ENCODE measurements around the gene TIPARP.

DNA sequence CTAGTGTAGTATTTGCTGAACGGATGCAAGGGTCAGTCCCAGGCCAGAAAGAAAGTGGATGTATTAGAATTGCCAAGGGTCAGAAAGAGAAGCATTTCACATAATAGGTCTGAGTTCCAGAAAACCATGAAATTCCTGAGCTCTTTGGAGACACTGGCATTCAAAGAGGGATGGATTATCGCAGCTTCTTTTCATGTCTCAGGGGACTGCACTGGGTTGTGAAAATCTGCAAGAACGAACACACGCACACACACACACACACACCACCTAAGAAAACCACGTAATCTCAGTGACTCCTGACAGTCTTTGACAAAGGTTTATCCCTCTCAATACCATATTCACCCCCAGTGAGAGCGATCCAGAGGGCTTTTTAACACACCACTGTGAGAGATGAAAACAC lies 57.9 kb downstream of the TIPARP start:
- TF ChIP-seq, protein P1, sequence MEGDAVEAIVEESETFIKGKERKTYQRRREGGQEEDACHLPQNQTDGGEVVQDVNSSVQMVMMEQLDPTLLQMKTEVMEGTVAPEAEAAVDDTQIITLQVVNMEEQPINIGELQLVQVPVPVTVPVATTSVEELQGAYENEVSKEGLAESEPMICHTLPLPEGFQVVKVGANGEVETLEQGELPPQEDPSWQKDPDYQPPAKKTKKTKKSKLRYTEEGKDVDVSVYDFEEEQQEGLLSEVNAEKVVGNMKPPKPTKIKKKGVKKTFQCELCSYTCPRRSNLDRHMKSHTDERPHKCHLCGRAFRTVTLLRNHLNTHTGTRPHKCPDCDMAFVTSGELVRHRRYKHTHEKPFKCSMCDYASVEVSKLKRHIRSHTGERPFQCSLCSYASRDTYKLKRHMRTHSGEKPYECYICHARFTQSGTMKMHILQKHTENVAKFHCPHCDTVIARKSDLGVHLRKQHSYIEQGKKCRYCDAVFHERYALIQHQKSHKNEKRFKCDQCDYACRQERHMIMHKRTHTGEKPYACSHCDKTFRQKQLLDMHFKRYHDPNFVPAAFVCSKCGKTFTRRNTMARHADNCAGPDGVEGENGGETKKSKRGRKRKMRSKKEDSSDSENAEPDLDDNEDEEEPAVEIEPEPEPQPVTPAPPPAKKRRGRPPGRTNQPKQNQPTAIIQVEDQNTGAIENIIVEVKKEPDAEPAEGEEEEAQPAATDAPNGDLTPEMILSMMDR (conservative IDR thresholded peaks at IDR 0.05 in 1 of 2, IDR thresholded peaks at IDR 0.05 in 1 of 2; ENCODE audit: low read depth in 1 of 2, low read length in 2 of 2), result no peak
- no peak for TF ChIP-seq EZH2 (IDR thresholded peaks at IDR 0.05; ENCODE audit: low read length, missing control alignments)
